ENCODE measurements around the gene DNAJB6.
"Not testable (repeated sequence)": the region's sequence is repeated elsewhere in the genome, so short reads cannot be mapped to it uniquely, and the experiment has no call there.

The DNAJB6 gene

GRCh38 chr7:157323401-157323800 lies 13.4 kb upstream of the DNAJB6 start:
- DNase-seq (ENCODE audit: low spot score) = no peak

- DNase-seq (ENCODE audit: low spot score) = no peak
These were observed 7.4 kb upstream of the DNAJB6 start for GRCh38 chr7:157329447-157329846.

- DNase-seq (ENCODE audit: low spot score) = not testable (repeated sequence)
These were observed 6.2 kb upstream of the DNAJB6 start for GRCh38 chr7:157330567-157330966.

DNA sequence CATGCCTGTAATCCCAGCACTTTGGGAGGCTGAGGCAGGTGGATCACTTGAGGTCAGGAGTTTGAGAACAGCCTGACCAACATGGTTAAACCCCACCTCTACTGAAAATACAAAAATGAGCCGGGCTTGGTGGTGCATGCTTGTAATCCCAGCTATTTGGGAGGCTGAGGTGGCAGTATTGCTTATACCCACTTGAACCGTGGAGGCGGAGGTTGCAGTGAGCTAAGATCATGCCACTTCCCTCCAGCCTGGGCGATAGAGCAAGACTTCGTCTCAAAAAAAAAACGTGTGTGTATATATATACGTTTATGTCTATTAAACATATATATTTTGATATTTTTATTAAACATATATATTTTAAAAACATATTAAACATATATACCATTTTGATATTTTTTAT lies 5.8 kb upstream of the DNAJB6 start:
- not testable (repeated sequence) for DNase-seq (ENCODE audit: low spot score)

GRCh38 chr7:157335236-157335635 lies 1.6 kb upstream of the DNAJB6 start:
- no peak for DNase-seq (ENCODE audit: low spot score)

- DNase-seq (ENCODE audit: low spot score) = no peak
These were observed 817 bp upstream of the DNAJB6 start for GRCh38 chr7:157335991-157336382.

DNA sequence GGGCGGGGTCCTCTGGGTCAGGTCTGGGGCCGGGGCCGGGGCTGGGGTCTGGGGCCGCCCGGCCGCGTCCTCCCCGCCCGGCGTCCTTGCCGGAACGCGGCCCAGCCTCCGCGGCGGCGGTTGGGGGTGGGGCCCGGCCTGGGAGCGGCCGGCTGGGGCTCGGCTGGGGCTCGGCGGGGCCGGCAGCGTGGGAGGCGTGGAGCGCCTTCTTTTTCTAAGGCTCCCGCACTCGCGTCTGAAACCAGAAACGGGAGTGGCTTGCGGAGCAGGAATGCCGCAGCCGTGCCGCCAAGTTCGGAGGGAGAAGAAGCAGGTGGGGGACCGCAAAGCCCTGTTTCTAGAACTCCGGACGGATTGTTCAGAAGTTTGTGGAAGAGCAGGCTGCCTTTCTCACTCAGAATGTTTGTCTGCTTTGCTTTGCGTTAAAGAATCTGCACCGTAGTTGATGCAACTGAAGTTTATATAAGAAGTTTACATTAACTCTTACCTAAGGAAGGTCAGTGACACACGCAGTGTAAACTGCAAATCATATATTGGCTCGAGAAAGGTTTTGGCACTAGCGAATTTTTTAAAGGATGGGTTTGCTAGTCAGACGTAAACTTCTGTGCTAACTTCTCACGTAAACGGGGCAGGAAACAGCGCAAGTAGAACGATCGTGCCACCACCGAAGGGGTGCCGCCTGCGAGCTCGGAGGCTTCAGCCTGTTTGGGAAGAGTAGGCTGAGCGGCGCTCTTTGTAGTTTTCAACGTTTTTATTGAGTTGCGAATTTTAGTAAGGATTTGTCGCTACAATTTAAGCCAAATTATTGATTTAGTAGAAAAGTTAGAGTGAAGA lies 729 bp downstream of the DNAJB6 start:
- DNase-seq (ENCODE audit: low spot score) = peak; percentile 37

- peak; percentile 76 for DNase-seq (ENCODE audit: low spot score)
These were observed 3.2 kb downstream of the DNAJB6 start for GRCh38 chr7:157339777-157340677.

DNA sequence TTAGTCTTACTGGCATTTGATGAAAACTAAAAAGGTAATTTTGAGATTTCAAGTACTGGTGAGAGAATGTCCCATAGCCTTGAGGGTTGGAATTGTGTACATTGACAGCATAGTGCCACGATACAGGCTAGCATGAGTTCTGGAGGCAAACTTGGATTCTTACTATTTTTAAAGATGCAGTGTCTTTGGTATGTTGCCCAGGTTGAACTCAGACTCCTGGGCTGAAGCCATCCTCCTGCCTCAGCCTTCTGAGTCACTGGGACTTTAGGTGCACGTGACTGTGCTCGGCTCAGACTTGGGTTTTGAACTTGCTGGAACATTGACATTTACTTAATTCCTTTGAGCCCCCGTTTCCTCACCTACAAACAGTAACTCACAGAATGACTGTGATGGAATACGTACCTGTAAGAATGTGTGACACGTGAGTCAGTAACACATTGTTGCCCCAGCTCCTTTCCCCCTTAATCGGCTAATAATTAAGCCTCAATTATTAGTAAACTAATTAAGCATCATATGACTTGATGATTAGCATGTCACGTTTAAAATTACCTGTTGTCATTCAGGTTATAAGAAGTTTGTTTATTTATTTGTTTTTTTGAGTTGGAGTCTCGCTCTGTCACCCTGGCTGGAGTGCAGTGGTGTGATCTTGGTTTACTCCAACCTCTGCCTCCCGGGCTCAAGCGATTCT lies 10.6 kb downstream of the DNAJB6 start:
- peak; percentile 20 for DNase-seq (ENCODE audit: low spot score)

DNA sequence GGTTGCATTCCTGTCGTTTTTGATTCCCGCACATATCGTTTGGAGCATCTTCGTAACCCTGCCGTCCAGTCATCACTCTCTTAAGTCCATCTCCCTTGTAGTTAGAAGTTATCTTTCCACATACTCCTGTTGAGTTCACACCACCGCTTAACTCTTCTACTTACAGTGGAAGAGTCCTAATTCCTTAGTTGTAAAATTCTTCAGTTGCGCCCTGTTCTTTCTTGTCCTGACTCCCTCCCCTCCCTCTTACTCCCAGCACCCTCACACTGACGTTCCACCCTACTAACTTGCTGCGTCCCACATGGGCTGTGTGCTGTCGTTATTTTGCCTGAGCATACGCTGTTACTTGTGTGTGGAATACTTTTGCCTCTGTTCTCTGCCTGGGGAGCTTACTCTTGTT lies 11.7 kb downstream of the DNAJB6 start:
- DNase-seq (ENCODE audit: low spot score) = no peak

GRCh38 chr7:157352516-157352915 lies 15.7 kb downstream of the DNAJB6 start:
- DNase-seq (ENCODE audit: low spot score) = no peak

DNA sequence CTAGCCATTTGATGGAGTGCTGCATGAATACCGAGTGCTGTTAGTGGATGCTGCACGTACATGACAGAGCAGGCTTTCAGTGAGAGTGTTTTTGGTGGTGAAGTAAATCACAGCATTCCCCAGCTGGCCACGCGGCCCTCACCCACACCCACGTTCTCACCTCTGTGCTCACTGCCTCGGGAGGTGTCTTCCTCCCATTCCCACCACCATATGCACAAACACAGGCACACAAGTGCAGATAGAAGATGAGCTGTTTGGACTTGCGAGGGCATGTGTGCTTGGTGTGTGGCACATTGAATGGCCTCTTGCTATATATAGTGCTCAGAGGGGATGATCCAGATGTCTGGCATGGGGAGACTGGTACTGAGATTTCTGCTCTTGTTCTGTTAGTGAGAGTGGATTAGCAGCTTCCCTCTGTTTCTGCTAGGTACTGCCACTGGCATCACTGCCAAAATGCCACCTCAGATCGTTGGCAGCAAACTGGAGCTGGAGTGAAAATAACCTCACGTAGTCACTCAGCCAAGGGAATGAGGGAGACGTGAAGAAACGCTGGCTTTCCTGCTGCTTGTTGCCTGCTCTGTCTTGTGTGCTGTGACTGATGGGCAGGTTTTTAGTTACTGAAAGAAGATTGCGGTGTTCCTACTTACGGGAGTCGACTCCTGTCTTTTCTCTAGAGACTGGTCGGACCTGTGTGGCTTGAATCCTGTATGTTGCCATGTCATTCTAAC lies 19.1 kb downstream of the DNAJB6 start:
- no peak for DNase-seq (ENCODE audit: low spot score)

GRCh38 chr7:157357129-157358040 lies 20.6 kb downstream of the DNAJB6 start:
- DNase-seq (ENCODE audit: low spot score) = no peak

- no peak for DNase-seq (ENCODE audit: low spot score)
These were observed 21.4 kb downstream of the DNAJB6 start for GRCh38 chr7:157358041-157358752.

DNA sequence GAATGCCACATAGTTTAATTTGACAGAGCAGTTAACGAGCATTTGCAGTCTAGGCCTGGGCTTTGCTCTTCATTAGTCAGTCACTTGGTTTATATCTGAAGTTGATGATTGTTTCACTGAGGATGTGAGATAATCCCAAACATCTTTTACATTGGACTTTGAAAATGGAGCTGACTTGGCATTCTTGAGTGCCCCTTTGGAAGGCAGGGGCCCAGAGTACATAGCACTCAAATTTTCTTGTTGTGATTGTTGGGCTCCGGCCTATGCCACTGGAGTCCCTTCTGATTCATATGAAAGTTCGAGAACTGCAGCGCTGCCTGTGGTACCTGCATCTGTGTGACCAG lies 21.9 kb downstream of the DNAJB6 start:
- no peak for DNase-seq (ENCODE audit: low spot score)

DNA sequence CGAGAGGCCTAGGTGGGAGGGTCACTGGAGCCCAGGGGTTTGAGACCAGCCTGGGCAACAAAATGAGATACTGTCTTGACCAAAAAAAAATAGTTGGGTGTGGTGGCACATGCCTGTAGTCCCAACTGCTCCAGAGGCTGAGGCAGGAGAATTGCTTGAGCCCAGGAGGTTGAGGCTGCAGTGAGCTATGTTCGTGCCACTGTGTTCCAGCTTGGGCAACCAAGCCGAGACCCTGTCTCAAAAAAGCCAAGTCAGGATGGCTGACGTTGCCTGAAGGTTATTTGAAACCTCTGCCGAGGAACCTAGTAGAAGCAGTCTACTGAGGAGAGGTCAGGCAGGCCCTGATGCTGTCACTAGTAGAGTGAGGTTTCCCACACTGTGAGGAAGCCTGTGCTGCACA lies 22.8 kb downstream of the DNAJB6 start:
- no peak for DNase-seq (ENCODE audit: low spot score)

DNA sequence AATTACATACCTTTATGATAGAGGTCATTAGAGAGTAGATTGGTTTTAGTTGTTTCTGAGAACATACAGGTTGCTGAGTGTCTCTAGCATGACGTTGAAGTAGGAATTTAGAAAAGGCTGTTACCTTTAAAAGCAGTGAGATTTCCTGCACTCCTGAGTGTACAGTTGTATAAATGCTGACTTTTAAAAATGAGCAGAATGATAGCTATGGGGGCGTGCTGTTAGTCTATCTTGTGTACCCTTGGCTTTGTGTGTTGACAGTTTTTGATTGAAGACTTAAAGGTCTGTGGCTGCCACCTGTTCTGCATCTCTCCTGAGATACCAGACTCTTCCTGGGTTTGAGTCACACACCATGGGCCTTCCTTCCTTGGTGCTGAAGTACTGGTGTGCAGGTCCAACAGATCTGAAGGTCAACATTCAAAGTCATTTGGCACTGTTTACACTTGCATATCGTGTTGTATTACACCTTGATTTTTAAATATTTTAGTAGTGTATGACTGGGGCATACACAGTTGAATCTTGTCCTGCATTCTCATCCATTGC lies 23.8 kb downstream of the DNAJB6 start:
- no peak for DNase-seq (ENCODE audit: low spot score)

DNA sequence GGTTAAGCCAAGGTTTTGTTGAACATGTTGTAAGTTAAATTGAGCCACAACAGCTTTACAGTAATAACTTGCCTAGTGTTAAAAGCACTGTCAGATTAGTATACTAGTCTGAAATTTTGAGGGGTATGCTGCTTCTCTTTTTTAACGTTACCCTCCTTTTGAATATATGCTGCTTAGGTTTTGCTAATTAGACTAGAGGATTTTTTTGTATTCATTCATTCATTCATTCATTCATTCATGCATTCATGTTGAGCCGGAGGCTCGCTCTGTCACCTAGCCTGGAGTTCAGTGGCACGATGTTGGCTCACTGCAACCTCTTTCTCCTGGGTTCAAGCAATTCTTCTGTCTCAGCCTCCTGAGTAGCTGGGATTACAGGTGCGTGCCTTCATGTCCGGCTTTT lies 24.7 kb downstream of the DNAJB6 start:
- DNase-seq (ENCODE audit: low spot score) = no peak

- DNase-seq (ENCODE audit: low spot score) = no peak
These were observed 25.9 kb downstream of the DNAJB6 start for GRCh38 chr7:157362729-157363128.

DNA sequence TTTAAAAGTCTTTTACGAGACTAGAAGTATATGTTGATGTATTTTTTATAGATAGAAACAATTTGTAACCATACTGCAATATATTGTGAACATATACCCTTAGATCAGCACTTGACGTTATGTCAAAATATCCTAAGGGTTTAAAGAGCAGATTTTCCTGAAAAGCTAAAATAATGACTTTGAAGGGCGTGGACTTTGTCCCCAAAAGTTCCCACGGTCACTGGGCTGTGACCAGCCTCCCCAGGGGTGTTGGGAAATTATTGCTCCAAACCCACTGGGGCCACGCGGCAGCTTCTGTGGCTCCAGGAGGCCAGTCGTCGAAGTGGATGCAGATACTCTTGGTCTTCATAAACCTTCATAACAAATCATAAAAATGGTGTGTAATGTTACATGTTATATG lies 29.9 kb downstream of the DNAJB6 start:
- no peak for DNase-seq (ENCODE audit: low spot score)

Data from CD4-positive, alpha-beta T cell treated with Interleukin-15 for 4 hours (primary cell).